Measurements from ENCODE around the gene DACH1.

DACH1 gene

DNA sequence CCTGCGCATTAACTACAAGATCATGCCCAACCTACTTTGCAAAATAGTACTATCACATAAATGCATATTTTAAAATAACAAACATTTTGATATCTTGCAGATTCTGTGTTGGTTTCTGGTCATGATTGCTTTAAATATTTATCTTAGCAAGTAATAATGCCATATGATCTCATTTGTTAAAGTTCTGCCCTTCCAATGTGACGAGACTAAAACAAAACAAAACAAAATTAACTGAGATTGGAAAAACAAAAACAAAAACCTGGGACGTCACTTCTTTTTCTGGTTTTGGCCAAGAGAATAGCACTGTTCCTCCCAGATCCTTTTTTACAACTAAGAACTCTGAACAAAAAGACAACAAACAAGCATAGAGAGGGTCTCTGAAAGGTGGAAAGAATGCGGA, 436.3 kb downstream of the DACH1 start:
- H3K4me3 ChIP-seq (ENCODE audit: low read length), result no peak overlapping the region
- H3K27me3 ChIP-seq (ENCODE audit: control insufficient read depth, insufficient read depth, low read length), result no peaks in the 10 kb centered on the region
- no peaks in the 10 kb centered on the region for H3K9me3 ChIP-seq (replicated peaks; ENCODE audit: low read length)
- no peaks in the 10 kb centered on the region for H3K4me1 ChIP-seq (ENCODE audit: control insufficient read depth, insufficient read depth, low read length)
- no peak overlapping the region for H3K9ac ChIP-seq (ENCODE audit: low read depth, low read length)
- no peak overlapping the region for H3K4me2 ChIP-seq (ENCODE audit: low read length)
- H3K36me3 ChIP-seq (ENCODE audit: insufficient read depth, low read length), result no peaks in the 10 kb centered on the region

DNA sequence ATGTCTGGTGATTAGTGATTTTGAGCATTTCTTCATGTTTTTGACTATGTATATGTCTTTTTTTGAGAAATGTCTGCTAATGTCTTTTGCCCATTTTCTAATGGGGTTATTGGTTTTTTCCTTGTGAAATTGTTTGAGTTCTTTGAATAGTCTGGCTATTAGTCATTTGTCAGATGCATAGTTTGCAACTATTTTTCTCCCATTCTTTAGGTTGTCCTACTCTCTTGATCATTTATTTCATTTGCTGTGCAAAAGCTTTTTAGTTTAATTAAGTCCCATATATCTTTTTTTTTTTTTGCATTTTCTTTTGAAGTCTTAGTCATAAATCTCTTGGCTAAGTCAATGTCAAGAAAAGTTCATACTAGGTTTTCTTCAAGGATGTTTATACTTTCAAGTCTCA, 449.8 kb downstream of the DACH1 start:
- Histone ChIP-seq H3K4me1 (ENCODE audit: control insufficient read depth, insufficient read depth, low read length) (peaks cover 7% of the 10 kb centered on the region), H3K4me3 (ENCODE audit: low read length) (no peak overlapping the region), H3K9ac (ENCODE audit: low read depth, low read length) (no peak overlapping the region), H3K36me3 (ENCODE audit: insufficient read depth, low read length) (no peaks in the 10 kb centered on the region), H3K27me3 (ENCODE audit: control insufficient read depth, insufficient read depth, low read length) (no peaks in the 10 kb centered on the region), H3K4me2 (ENCODE audit: low read length) (no peak overlapping the region), H3K9me3 (replicated peaks; ENCODE audit: low read length) (no peaks in the 10 kb centered on the region)

DNA sequence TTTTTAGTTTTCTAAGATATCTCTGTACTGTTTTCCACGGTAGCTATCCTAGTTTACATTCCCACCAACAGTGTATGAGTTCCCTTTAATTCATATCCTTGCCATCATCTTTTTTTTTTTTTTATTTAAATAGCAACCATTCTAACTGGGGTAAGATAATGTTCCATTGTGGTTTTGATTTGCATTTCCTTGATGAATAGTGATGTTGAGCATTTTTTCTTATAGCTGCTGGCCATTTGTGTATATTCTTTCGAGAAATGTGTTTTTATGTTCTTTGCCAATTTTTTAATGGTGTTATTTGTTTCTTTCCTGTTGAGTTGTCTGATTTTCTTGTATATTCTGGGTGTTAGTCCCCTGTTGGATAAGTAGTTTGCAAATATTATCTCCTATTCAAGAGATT, 454.8 kb downstream of the DACH1 start:
- no peaks in the 10 kb centered on the region for H3K9me3 ChIP-seq (replicated peaks; ENCODE audit: low read length)
- H3K9ac ChIP-seq (ENCODE audit: low read depth, low read length), result no peak overlapping the region
- H3K36me3 ChIP-seq (ENCODE audit: insufficient read depth, low read length), result no peaks in the 10 kb centered on the region
- H3K4me3 ChIP-seq (ENCODE audit: low read length), result no peak overlapping the region
- H3K4me1 ChIP-seq (ENCODE audit: control insufficient read depth, insufficient read depth, low read length), result peaks cover 7% of the 10 kb centered on the region
- no peaks in the 10 kb centered on the region for H3K27me3 ChIP-seq (ENCODE audit: control insufficient read depth, insufficient read depth, low read length)
- no peak overlapping the region for H3K4me2 ChIP-seq (ENCODE audit: low read length)

DNA sequence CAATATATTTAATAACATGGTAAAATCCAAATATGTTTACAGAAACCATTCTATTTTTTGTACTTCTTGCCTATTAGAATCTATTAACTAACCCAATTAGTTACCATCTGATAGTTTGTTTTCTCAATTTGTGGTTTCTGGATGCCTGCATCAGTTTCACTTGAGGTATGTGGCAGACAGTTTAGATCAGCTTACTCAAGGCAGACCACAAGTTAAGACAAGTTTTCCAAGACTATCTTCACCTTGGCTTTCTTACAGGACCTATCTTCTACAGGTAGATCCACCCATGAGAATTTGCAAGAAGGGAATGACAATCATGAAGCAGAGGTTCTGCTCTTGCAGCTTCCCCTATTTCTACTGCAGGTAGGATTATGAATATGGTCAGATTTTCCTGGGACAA, 458.6 kb downstream of the DACH1 start:
- Histone ChIP-seq H3K27me3 (ENCODE audit: control insufficient read depth, insufficient read depth, low read length) (no peaks in the 10 kb centered on the region), H3K9ac (ENCODE audit: low read depth, low read length) (no peak overlapping the region), H3K4me1 (ENCODE audit: control insufficient read depth, insufficient read depth, low read length) (no peaks in the 10 kb centered on the region), H3K36me3 (ENCODE audit: insufficient read depth, low read length) (no peaks in the 10 kb centered on the region), H3K4me3 (ENCODE audit: low read length) (no peak overlapping the region), H3K9me3 (replicated peaks; ENCODE audit: low read length) (no peaks in the 10 kb centered on the region), H3K4me2 (ENCODE audit: low read length) (no peak overlapping the region)

DNA sequence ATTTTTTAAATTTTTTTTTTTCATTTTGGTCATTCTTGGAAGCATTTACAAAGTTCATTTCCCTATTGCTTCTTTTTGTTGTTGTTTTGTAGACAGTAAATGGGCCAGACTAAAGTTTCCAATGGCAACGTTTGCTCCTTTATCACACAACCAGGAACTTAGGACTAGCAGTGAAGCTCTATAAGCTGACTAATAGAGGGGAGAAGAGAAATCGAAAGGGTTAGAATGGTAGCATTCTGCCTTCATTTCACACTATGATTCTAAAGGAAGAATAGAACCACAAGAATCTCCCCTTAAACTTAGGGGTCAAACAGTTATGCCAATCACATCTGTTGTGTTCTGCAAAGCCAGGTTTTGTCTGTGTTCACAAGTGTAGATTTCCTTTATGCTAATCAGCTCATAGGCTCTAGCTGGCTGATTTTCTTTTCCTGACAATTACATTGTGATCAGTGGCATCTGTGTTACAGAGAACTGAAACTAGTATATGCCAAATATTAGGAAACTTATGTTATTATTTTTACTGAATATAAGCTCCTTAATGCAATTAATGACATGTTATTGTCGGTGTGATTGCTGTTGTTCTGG, 467.3 kb downstream of the DACH1 start:
- H3K9me3 ChIP-seq (replicated peaks; ENCODE audit: low read length), result no peaks in the 10 kb centered on the region
- no peaks in the 10 kb centered on the region for H3K27me3 ChIP-seq (ENCODE audit: control insufficient read depth, insufficient read depth, low read length)
- no peaks in the 10 kb centered on the region for H3K4me1 ChIP-seq (ENCODE audit: control insufficient read depth, insufficient read depth, low read length)
- H3K4me3 ChIP-seq (ENCODE audit: low read length), result no peak overlapping the region
- no peaks in the 10 kb centered on the region for H3K36me3 ChIP-seq (ENCODE audit: insufficient read depth, low read length)
- no peak overlapping the region for H3K4me2 ChIP-seq (ENCODE audit: low read length)
- H3K9ac ChIP-seq (ENCODE audit: low read depth, low read length), result no peak overlapping the region

DNA sequence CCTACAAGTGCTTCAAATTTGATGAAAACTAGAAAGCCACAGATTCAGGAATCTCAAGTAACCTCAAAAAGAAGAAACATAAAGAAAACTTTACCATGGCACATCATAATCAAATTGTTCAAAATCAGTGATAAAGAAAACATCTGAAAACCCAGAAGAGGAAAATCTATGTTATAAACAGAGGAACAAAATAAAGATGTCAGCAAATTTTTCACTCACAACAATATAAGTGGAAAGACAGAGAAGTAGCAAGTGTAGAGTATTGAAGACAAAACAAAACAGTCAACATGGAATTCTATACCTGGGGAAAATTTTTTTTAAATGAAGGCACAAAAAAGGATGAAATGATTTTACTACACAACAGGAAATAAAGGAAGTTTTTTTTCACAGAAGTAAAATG, 470.9 kb downstream of the DACH1 start:
- Histone ChIP-seq H3K4me3 (ENCODE audit: low read length) (no peak overlapping the region), H3K4me2 (ENCODE audit: low read length) (no peak overlapping the region), H3K36me3 (ENCODE audit: insufficient read depth, low read length) (no peaks in the 10 kb centered on the region), H3K27me3 (ENCODE audit: control insufficient read depth, insufficient read depth, low read length) (no peaks in the 10 kb centered on the region), H3K9ac (ENCODE audit: low read depth, low read length) (no peak overlapping the region), H3K4me1 (ENCODE audit: control insufficient read depth, insufficient read depth, low read length) (no peaks in the 10 kb centered on the region), H3K9me3 (replicated peaks; ENCODE audit: low read length) (no peaks in the 10 kb centered on the region)

DNA sequence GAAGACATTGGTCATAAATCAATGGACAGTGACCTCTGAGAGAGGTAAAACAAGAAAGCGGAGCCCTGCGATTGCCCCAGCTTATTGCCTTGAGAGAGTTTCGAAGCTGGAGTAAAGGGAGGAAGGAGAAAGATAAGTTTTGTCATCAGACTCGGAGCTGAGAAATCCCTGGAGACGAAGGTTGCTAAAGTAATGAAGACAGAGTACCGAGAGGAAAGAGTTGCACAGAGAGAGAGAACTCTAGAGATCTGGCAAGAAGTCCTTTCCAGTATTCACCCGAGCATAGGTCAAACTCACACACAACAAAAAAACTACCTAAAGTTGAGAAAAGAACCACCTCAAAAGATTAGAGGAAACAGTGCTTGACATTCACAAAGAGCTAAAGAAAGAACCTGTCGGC, 472.0 kb downstream of the DACH1 start:
- no peak overlapping the region for H3K9ac ChIP-seq (ENCODE audit: low read depth, low read length)
- H3K4me3 ChIP-seq (ENCODE audit: low read length), result no peak overlapping the region
- no peaks in the 10 kb centered on the region for H3K27me3 ChIP-seq (ENCODE audit: control insufficient read depth, insufficient read depth, low read length)
- H3K4me1 ChIP-seq (ENCODE audit: control insufficient read depth, insufficient read depth, low read length), result no peaks in the 10 kb centered on the region
- no peaks in the 10 kb centered on the region for H3K36me3 ChIP-seq (ENCODE audit: insufficient read depth, low read length)
- no peaks in the 10 kb centered on the region for H3K9me3 ChIP-seq (replicated peaks; ENCODE audit: low read length)
- H3K4me2 ChIP-seq (ENCODE audit: low read length), result no peak overlapping the region

DNA sequence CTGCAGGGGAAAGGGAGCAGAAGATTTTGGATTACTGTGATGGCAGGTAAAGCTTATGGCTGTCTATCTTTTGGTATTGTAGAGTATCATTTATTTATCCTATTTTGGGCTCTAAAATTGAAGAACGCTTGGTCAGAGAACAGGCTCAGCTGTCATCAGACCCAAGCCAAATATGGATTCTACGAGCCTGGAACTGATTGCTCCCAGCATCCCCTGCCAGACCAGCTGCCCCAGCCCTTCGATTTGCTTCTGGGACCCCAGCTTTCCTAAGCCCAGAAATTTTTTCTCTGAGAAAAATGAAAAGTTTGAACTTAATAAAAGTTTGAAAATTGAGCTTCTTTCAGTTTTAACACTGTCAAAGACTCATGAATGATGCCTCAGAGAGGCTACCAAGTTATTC, 472.8 kb downstream of the DACH1 start:
- Histone ChIP-seq H3K4me1 (ENCODE audit: control insufficient read depth, insufficient read depth, low read length) (no peaks in the 10 kb centered on the region), H3K4me3 (ENCODE audit: low read length) (no peak overlapping the region), H3K4me2 (ENCODE audit: low read length) (no peak overlapping the region), H3K9me3 (replicated peaks; ENCODE audit: low read length) (no peaks in the 10 kb centered on the region), H3K36me3 (ENCODE audit: insufficient read depth, low read length) (no peaks in the 10 kb centered on the region), H3K9ac (ENCODE audit: low read depth, low read length) (no peak overlapping the region), H3K27me3 (ENCODE audit: control insufficient read depth, insufficient read depth, low read length) (no peaks in the 10 kb centered on the region)

Data from skeletal muscle satellite cell (primary cell).